GM12878 (cell line): Measurements from ENCODE around the gene TUBA4B. TPM values are rescaled to one million over a fixed set of nuclear protein-coding genes. Genes with fewer than 3 reads are reported as not detected.

Experiments used
- ATAC-seq: fragments of 200-7000 bp; cut with Tn5 transposase; 3 replicates; pipeline ENCODE4 v1.9.1; 2020; ENCODE audit warnings: mild to moderate bottlenecking, moderate library complexity
- BruUV-seq: library from RNA; stranded (reverse); fragments of 400-500 nt; replicated peaks from 2 replicates; lab custom pipeline; 2021; lab: Mats Ljungman, UMichigan
- CTCF ChIA-PET: fragments of 300-600 bp; sonication (Branson Sonifier 250); formaldehyde crosslinking; extraction: SDS; loops from one replicate; lab custom pipeline; 2021; ENCODE audit warnings: inconsistent platforms; lab: Yijun Ruan, JAX
- POLR2A ChIA-PET: fragments of 350-600 bp; formaldehyde crosslinking; extraction: SDS; loops from one replicate; lab custom pipeline; 2021; ENCODE audit warnings: inconsistent platforms; lab: Charles Lee
- RAD21 ChIA-PET: fragments of 300-600 bp; sonication (Branson Sonifier 250); formaldehyde crosslinking; loops from one replicate; lab custom pipeline; 2023; ENCODE audit warnings: antibody characterized with exemption; ENCODE audit not compliant: unreplicated experiment; lab: Charles Lee
- SMC1A ChIA-PET: fragments of 300-600 bp; sonication (Branson Sonifier 250); formaldehyde crosslinking; loops from one replicate; lab custom pipeline; 2023; ENCODE audit not compliant: unreplicated experiment, uncharacterized antibody; lab: Charles Lee
- DNase-seq: peaks from one replicate; pipeline ENCODE4 v3.0.0-alpha.2; 2011; ENCODE audit warnings: low read depth, low spot score
- FAIRE-seq: peaks from 3 replicates; lab custom pipeline; 2011; peaks lifted over from hg19 to GRCh38; lab: Jason Lieb, UNC
- H2AFZ ChIP-seq: 2 replicates; pipeline ENCODE4 v1.6.0; 2011; ENCODE audit warnings: low read depth, low read length, control low read depth; ENCODE audit not compliant: control insufficient read depth
- H3K27ac ChIP-seq: 2 replicates; pipeline ENCODE4 v1.5.1; 2011; ENCODE audit warnings: control low read depth; ENCODE audit not compliant: control insufficient read depth, insufficient read depth
- H3K27me3 ChIP-seq, 2 experiments: replicated peaks in 1 of 2; 2 replicates each; pipeline versions ENCODE4 v1.6.0 to v1.6.1; 2011; ENCODE audit warnings: low read length in 1 of 2; ENCODE audit not compliant: control insufficient read depth in 2 of 2, insufficient read depth in 2 of 2
- H3K36me3 ChIP-seq, 2 experiments: 2 replicates each; pipeline ENCODE4 v1.5.1; 2011; ENCODE audit warnings: low read length in 1 of 2; ENCODE audit not compliant: control insufficient read depth in 2 of 2, insufficient read depth in 2 of 2
- H3K4me1 ChIP-seq: 2 replicates; pipeline ENCODE4 v1.6.1; 2011; ENCODE audit warnings: mild to moderate bottlenecking, low read length, moderate library complexity, mixed read lengths; ENCODE audit not compliant: control insufficient read depth, insufficient read depth
- H3K4me2 ChIP-seq: 2 replicates; pipeline ENCODE4 v1.6.0; 2011; ENCODE audit warnings: control low read depth; ENCODE audit not compliant: control insufficient read depth, insufficient read depth
- H3K4me3 ChIP-seq: fragments of 200-600 bp; sonication (generic); 2 replicates; pipeline ENCODE4 v1.5.1; 2016
- H3K79me2 ChIP-seq: 2 replicates; pipeline ENCODE4 v1.6.0; 2011; ENCODE audit warnings: low read length; ENCODE audit not compliant: control insufficient read depth, insufficient read depth
- H3K9ac ChIP-seq: 2 replicates; pipeline ENCODE4 v1.8.0; 2011; ENCODE audit warnings: low read length, control low read depth, mixed read lengths; ENCODE audit not compliant: control insufficient read depth, insufficient read depth
- H3K9me3 ChIP-seq: replicated peaks from 3 replicates; pipeline ENCODE4 v1.5.1; 2011; ENCODE audit warnings: mild to moderate bottlenecking, low read length; ENCODE audit not compliant: control insufficient read depth, insufficient read depth
- H4K20me1 ChIP-seq: 2 replicates; pipeline ENCODE4 v1.6.0; 2011; ENCODE audit not compliant: control insufficient read depth, insufficient read depth
- ATF3 ChIP-seq: IDR thresholded peaks from 2 replicates; pipeline ENCODE4 v1.6.1; 2011; ENCODE audit warnings: low read depth, mild to moderate bottlenecking, low read length, moderate library complexity, borderline replicate concordance; ENCODE audit errors: extremely low read depth
- BHLHE40 ChIP-seq, 2 experiments: fragments of 450-650 bp in 1 of 2; IDR thresholded peaks; 2 replicates each; pipeline ENCODE4 v1.6.1; 2011 to 2017; ENCODE audit warnings: low read depth in 2 of 2, borderline replicate concordance in 1 of 2, improper control_type of control experiment in 1 of 2, low read length in 1 of 2, mild to moderate bottlenecking in 1 of 2
- CHD2 ChIP-seq: IDR thresholded peaks from 2 replicates; pipeline ENCODE4 v1.6.1; 2011; ENCODE audit warnings: low read depth, low read length, improper control_type of control experiment, borderline replicate concordance
- CHD4 ChIP-seq: fragments of 200-600 bp; sonication (generic); IDR thresholded peaks from 2 replicates; pipeline ENCODE4 v1.6.1; 2016; ENCODE audit warnings: mild to moderate bottlenecking
- DPF2 ChIP-seq: fragments of 450-650 bp; IDR thresholded peaks from 2 replicates; pipeline ENCODE4 v1.6.1; 2017; ENCODE audit warnings: mild to moderate bottlenecking
- E2F4 ChIP-seq: IDR thresholded peaks from 2 replicates; pipeline ENCODE4 v1.6.1; 2012; ENCODE audit warnings: low read depth, low read length, improper control_type of control experiment
- EZH2 ChIP-seq: IDR thresholded peaks from 2 replicates; pipeline ENCODE4 v1.6.1; 2012; ENCODE audit warnings: low read depth, mild to moderate bottlenecking, control low read depth, inconsistent platforms, low read length, borderline replicate concordance; ENCODE audit not compliant: control insufficient read depth
- FOXK2 ChIP-seq: fragments of 450-650 bp; IDR thresholded peaks from 2 replicates; pipeline ENCODE4 v1.6.1; 2017; ENCODE audit warnings: mild to moderate bottlenecking, moderate library complexity
- HDAC6 ChIP-seq: fragments of 200-600 bp; sonication (generic); IDR thresholded peaks from one replicate; pipeline ENCODE4 v1.8.0; 2017; ENCODE audit warnings: antibody characterized with exemption; ENCODE audit not compliant: unreplicated experiment
- IKZF2 ChIP-seq, 2 experiments: fragments of 450-650 bp; IDR thresholded peaks; 2 replicates each; pipeline ENCODE4 v1.6.1; 2017; ENCODE audit warnings: mild to moderate bottlenecking in 2 of 2, moderate library complexity in 2 of 2
- MAX ChIP-seq: IDR thresholded peaks from 2 replicates; pipeline ENCODE4 v1.6.1; 2012; ENCODE audit warnings: low read depth, low read length, improper control_type of control experiment
- POLR2AphosphoS2 ChIP-seq: IDR thresholded peaks from 2 replicates; pipeline ENCODE4 v1.6.1; 2011; ENCODE audit warnings: low read depth, mild to moderate bottlenecking, low read length, improper control_type of control experiment, moderate library complexity
- SMAD1 ChIP-seq: fragments of 450-650 bp; IDR thresholded peaks from 2 replicates; pipeline ENCODE4 v1.6.1; 2018; ENCODE audit warnings: mild to moderate bottlenecking, low read depth; ENCODE audit not compliant: partially characterized antibody
- STAT3 ChIP-seq: IDR thresholded peaks from 2 replicates; pipeline ENCODE4 v1.6.1; 2011; ENCODE audit warnings: low read depth, low read length, improper control_type of control experiment
- ZBTB11 ChIP-seq: fragments of 450-650 bp; formaldehyde crosslinking; IDR thresholded peaks from 2 replicates; pipeline ENCODE4 v1.5.0; 2022; ENCODE audit warnings: mild to moderate bottlenecking, missing genetic modification characterization
- ZNF622 ChIP-seq: fragments of 450-650 bp; IDR thresholded peaks from 2 replicates; pipeline ENCODE4 v1.6.1; 2017; ENCODE audit warnings: mild to moderate bottlenecking, inconsistent platforms
- WGBS: methylation state at CpG from one replicate; pipeline ENCODE4 v1.1.6; 2016; ENCODE audit warnings: low lambda C conversion rate; ENCODE audit not compliant: insufficient replicate concordance, insufficient coverage; ENCODE audit errors: missing lambda C conversion rate; 5-methylcytosine and 5-hydroxymethylcytosine counted together
- in situ Hi-C: fragments of 300-500 bp; cut with MboI; formaldehyde crosslinking; loops from 9 replicates; pipeline ENCODE4 v1.14.3; 2018; ENCODE audit warnings: mixed read lengths
- intact Hi-C: fragments of 100-400 bp; cut with micrococcal nuclease; formaldehyde crosslinking; loops from one replicate; pipeline ENCODE4 v1.14.2; 2022; ENCODE audit not compliant: unreplicated experiment
- polyA plus RNA-seq, 11 experiments: library from polyadenylated mRNA; depleted of rRNA in 4 of 11; unstranded in 6 of 11; stranded (reverse) in 5 of 11; fragments of >200 nt; fragmentation: Nextera tagmentation in 4 of 11; fragmentation: Illumina TruSeq in 1 of 11; extraction: Ambion mirVana in 4 of 11; extraction: Trizol in 1 of 11; gene quantifications; 1 replicate in 1 of 11; 2 replicates in 10 of 11; pipeline versions ENCODE4 v1.2.1 to v1.2.3, GENCODE V29; 2011 to 2016; ENCODE audit warnings: inconsistent platforms in 2 of 11, missing spikeins in 2 of 11, low read depth in 1 of 11
- total RNA-seq, 4 experiments: library from RNA; depleted of rRNA in 3 of 4; stranded (reverse); fragments of >200 nt in 3 of 4; fragmentation: Illumina TruSeq in 1 of 4; extraction: Trizol in 1 of 4; gene quantifications; 2 replicates each; pipeline versions ENCODE4 v1.2.1 to v1.2.3, GENCODE V29; 2013 to 2021

The TUBA4B gene
- total and polyA plus RNA-seq, 10 of the 15 experiments (the other 5 are each of a cell fraction or from before 2014, with no cell fraction given): 0.07 TPM; not detected in 9

- CTCF ChIA-PET: interaction anchor here (0.6 to 10.9 kb wide), 53 partner anchors 8 to 687 kb away, joined by 3 to 257 read pairs (median 5); partner anchors contain the start of genes ABCB6, ANKZF1, ATG9A and CNPPD1
- RAD21 ChIA-PET: interaction anchor here (0.5 to 6.5 kb wide), 21 partner anchors 16 to 939 kb away, joined by 3 to 78 read pairs (median 6); partner anchors contain the start of genes ANKZF1, ATG9A, CNPPD1 and DNAJB2
- peak overlapping the region; percentile 94 for H3K4me2 ChIP-seq
- H3K4me3 ChIP-seq: peak overlapping the region; percentile 59; the same call in 1 of the 2 replicates
- peak overlapping the region; percentile 93 for H2AFZ ChIP-seq
- POLR2A ChIA-PET: interaction anchor here (0.5 to 3.7 kb wide), 16 partner anchors 10 to 157 kb away, joined by 3 to 50 read pairs (median 6); partner anchors contain the start of genes CNPPD1, DNAJB2, GLB1L and NHEJ1
- BruUV-seq: no TSS peak
- intact Hi-C loops: loop anchor here (1.0 to 5.0 kb wide), 5 partner anchors 15 to 237 kb away; partner anchors contain the start of genes ABCB6, CNPPD1, DNAJB2 and RETREG2
- H3K27me3 ChIP-seq: peaks cover 0 to 6% of the 10 kb centered on the region in 2 experiments; a peak in 2 of 4 replicates
- DNase-seq (peak; percentile 60), FAIRE-seq (peak; percentile 93), ATAC-seq (peak; percentile 93)
- peak overlapping the region; percentile 68 for H3K9ac ChIP-seq
- in situ Hi-C loops: loop anchor here (5.0 kb wide), 2 partner anchors 137 to 237 kb away; no protein-coding TSS in a partner anchor
- H3K79me2 ChIP-seq: no peaks in the 10 kb centered on the region
- WGBS: 12% methylated on average over 63 of the region's 67 CpGs
- H4K20me1 ChIP-seq: no peaks in the 10 kb centered on the region
- peaks cover 8% of the 10 kb centered on the region for H3K4me1 ChIP-seq
- SMC1A ChIA-PET: interaction anchor here (0.6 to 6.0 kb wide), 20 partner anchors 15 to 140 kb away, joined by 3 to 96 read pairs (median 7); partner anchors contain the start of genes CNPPD1, DNAJB2, GLB1L and NHEJ1
- no peak overlapping the region for H3K27ac ChIP-seq
- H3K9me3 ChIP-seq: no peaks in the 10 kb centered on the region
- no peaks in the 10 kb centered on the region for H3K36me3 ChIP-seq
- TF ChIP-seq STAT3: no peak
- TF ChIP-seq EZH2: no peak
- no peak for TF ChIP-seq HDAC6
- TF ChIP-seq ZNF622: no peak
- TF ChIP-seq MAX: peak; percentile 91
- no peak for TF ChIP-seq E2F4
- TF ChIP-seq CHD4: no peak
- 0 out of 2 replicates have a peak, but pooled peaks have one; percentile 34 for TF ChIP-seq CHD2
- no peak for TF ChIP-seq SMAD1
- peak; percentile 88 for TF ChIP-seq DPF2
- no peak for TF ChIP-seq FOXK2
- no peak for TF ChIP-seq POLR2AphosphoS2
- no peak for TF ChIP-seq IKZF2 (IDR thresholded peaks at IDR 0.05)
- TF ChIP-seq ATF3: peak; percentile 51; the same call in 1 of the 2 replicates
- TF ChIP-seq ZBTB11 (CRISPR knock-in tag): no peak
- peak; percentile 90 to 95 for TF ChIP-seq BHLHE40 (IDR thresholded peaks at IDR 0.05; ENCODE audit: borderline replicate concordance in 1 of 2, low read depth in 2 of 2, low read length in 1 of 2)
Observed at GRCh38 chr2:219294356-219295351, 41.6 kb downstream of the TUBA4B start.
